Hepatocyte (in vitro differentiated cells): Measurements from ENCODE around the gene SH3RF3. TPM values are rescaled to one million over a fixed set of nuclear protein-coding genes. Genes with fewer than 3 reads are reported as not detected.

ENCODE experiments used
- DNase-seq: peaks from one replicate; pipeline ENCODE4 v3.0.0-alpha.2; 2016; ENCODE audit warnings: low spot score
- H2AFZ ChIP-seq: fragments of 200-600 bp; sonication (generic); 2 replicates; pipeline ENCODE4 v1.6.0; 2016; ENCODE audit warnings: antibody characterized with exemption, mild to moderate bottlenecking
- H3K27ac ChIP-seq: fragments of 200-600 bp; sonication (generic); 2 replicates; pipeline ENCODE4 v1.5.1; 2016; ENCODE audit warnings: mild to moderate bottlenecking
- H3K27me3 ChIP-seq: fragments of 200-600 bp; sonication (generic); 2 replicates; pipeline ENCODE4 v1.6.1; 2016
- H3K36me3 ChIP-seq: fragments of 200-600 bp; sonication (generic); replicated peaks from 2 replicates; pipeline ENCODE4 v1.5.1; 2016; ENCODE audit warnings: low read depth; ENCODE audit not compliant: insufficient read depth
- H3K4me1 ChIP-seq: fragments of 200-600 bp; sonication (generic); 2 replicates; pipeline ENCODE4 v1.5.1; 2016; ENCODE audit warnings: mild to moderate bottlenecking, moderate library complexity; ENCODE audit not compliant: insufficient read depth
- H3K4me2 ChIP-seq: fragments of 200-600 bp; sonication (generic); 2 replicates; pipeline ENCODE4 v1.6.0; 2016
- H3K4me3 ChIP-seq: fragments of 200-600 bp; sonication (generic); 2 replicates; pipeline ENCODE4 v1.5.1; 2016; ENCODE audit warnings: mild to moderate bottlenecking
- H3K79me2 ChIP-seq: fragments of 200-600 bp; sonication (generic); 2 replicates; pipeline ENCODE4 v1.6.0; 2017; ENCODE audit warnings: mild to moderate bottlenecking
- H3K9me2 ChIP-seq: fragments of 200-600 bp; sonication (generic); replicated peaks from 2 replicates; pipeline ENCODE4 v1.6.0; 2017; ENCODE audit warnings: mild to moderate bottlenecking; ENCODE audit not compliant: insufficient read depth
- H3K9me3 ChIP-seq: fragments of 200-600 bp; sonication (generic); 2 replicates; pipeline ENCODE4 v1.5.1; 2016; ENCODE audit warnings: low read depth, mild to moderate bottlenecking
- H4K20me1 ChIP-seq: fragments of 200-600 bp; sonication (generic); 2 replicates; pipeline ENCODE4 v1.6.0; 2016; ENCODE audit warnings: mild to moderate bottlenecking; ENCODE audit not compliant: insufficient read depth, poor library complexity, severe bottlenecking
- EZH2 ChIP-seq: fragments of 200-600 bp; sonication (generic); IDR thresholded peaks from 2 replicates; pipeline ENCODE4 v1.6.1; 2016; ENCODE audit warnings: antibody characterized with exemption, mild to moderate bottlenecking, borderline replicate concordance
- EZH2phosphoT487 ChIP-seq: fragments of 200-600 bp; sonication (generic); IDR thresholded peaks from one replicate; pipeline ENCODE4 v1.6.1; 2018; ENCODE audit warnings: antibody characterized with exemption, mild to moderate bottlenecking, low read depth, moderate library complexity; ENCODE audit not compliant: unreplicated experiment, severe bottlenecking
- WGBS: methylation state at CpG from one replicate; pipeline ENCODE4 v1.1.6; 2016; ENCODE audit warnings: low lambda C conversion rate; ENCODE audit errors: missing lambda C conversion rate; 5-methylcytosine and 5-hydroxymethylcytosine counted together
- polyA plus RNA-seq: library from polyadenylated mRNA; unstranded; fragments of >200 nt; fragmentation: Nextera tagmentation; extraction: Ambion mirVana; gene quantifications from 2 replicates; pipeline ENCODE4 v1.2.1, GENCODE V29; 2016
- total RNA-seq: library from RNA; depleted of rRNA; stranded (reverse); fragments of >200 nt; gene quantifications from 2 replicates; pipeline ENCODE4 v1.2.3, GENCODE V29; 2014
- TF ChIP-seq, protein P1 (sequence below): fragments of 200-600 bp; sonication (generic); IDR thresholded peaks from 2 replicates; pipeline ENCODE4 v1.5.1; 2016; ENCODE audit warnings: antibody characterized with exemption, mild to moderate bottlenecking; ENCODE audit not compliant: poor library complexity

Gene SH3RF3
- total and polyA plus RNA-seq, 2 experiments from 2014 or later, result 1.9 to 2.1 TPM

DNA sequence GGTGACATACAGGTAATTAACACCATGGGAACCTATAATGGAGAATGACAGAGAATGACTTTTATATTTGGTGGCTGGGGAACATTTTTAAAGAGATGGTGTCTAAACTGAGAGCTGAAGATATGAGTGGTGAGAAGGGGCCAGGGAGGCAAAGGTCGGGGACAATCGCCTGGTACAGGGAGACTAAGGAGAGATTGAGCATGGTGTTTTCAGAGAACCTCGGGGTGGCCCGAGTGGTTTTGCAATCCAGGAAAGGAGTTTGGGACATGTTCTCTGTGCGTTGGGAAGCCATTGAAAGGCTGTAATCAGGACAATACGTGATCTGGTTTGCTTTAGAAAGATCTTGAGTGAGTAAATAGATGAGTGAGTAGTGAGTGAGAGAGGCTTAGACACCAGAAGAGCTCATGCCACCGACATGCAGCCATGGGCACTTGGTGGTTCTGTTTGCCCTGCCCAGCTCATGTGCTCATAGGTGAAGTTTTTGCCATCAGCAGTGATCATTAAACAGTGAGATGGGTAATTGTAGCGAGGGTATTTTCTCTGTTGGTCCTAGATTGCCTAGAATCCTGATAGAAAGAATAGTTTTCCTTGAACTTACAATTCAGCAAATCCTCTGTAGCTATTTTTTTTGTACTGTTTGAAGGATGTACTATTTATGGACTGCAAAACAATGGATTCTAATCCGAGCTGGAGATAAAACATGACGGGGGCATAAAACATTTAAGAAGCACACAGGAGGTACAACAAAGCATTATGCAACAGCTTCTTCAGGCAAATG is 114.7 kb downstream of the SH3RF3 start:
- no peak for TF ChIP-seq EZH2
- TF ChIP-seq EZH2phosphoT487, result no peak
- TF ChIP-seq, protein P1, sequence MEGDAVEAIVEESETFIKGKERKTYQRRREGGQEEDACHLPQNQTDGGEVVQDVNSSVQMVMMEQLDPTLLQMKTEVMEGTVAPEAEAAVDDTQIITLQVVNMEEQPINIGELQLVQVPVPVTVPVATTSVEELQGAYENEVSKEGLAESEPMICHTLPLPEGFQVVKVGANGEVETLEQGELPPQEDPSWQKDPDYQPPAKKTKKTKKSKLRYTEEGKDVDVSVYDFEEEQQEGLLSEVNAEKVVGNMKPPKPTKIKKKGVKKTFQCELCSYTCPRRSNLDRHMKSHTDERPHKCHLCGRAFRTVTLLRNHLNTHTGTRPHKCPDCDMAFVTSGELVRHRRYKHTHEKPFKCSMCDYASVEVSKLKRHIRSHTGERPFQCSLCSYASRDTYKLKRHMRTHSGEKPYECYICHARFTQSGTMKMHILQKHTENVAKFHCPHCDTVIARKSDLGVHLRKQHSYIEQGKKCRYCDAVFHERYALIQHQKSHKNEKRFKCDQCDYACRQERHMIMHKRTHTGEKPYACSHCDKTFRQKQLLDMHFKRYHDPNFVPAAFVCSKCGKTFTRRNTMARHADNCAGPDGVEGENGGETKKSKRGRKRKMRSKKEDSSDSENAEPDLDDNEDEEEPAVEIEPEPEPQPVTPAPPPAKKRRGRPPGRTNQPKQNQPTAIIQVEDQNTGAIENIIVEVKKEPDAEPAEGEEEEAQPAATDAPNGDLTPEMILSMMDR, result no peak
- Histone ChIP-seq H3K4me1 (no peaks in the 10 kb centered on the region), H2AFZ (no peak overlapping the region), H3K9me3 (no peaks in the 10 kb centered on the region), H3K9me2 (no peaks in the 10 kb centered on the region), H3K4me3 (no peak overlapping the region), H3K27ac (no peak overlapping the region), H3K79me2 (no peaks in the 10 kb centered on the region), H3K27me3 (no peaks in the 10 kb centered on the region), H3K36me3 (no peaks in the 10 kb centered on the region), H4K20me1 (no peaks in the 10 kb centered on the region), H3K4me2 (no peak overlapping the region)
- 75% methylated on average over 10 of the region's 10 CpGs for WGBS
- DNase-seq, result no peak

GRCh38 chr2:109244304-109244582 is 115.2 kb downstream of the SH3RF3 start:
- DNase-seq, result no peak
- no peaks in the 10 kb centered on the region for H4K20me1 ChIP-seq

DNA sequence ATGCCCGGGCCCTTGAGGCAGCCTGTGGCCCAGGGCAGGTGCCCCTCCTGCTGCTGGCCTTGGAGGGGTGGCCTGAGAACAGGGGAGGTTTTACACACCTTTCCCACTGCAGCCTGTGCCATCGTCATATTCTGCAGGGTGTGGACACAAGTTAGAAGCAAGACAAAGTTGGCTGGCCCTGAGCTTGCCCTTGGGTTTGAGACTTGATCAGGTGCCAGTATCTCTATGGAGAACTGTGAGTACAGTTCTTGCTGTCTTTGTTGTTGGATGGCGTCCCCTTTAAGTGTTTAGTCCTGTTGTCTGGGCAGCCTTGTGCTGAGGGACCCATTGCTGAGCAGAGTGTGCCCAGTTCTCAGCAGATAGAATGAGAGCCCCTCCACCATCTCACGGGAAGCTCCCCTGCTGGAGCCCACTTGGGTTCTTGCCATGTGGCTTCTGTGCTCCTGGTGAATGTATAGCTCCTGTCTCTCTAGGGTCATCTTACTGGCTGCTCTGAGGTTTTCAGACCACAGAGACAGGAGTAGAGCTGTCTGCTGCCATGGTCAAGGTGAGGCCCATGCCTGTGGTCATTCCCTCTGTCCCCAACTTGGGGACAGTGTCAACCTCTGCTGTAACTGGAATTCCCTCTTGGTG is 115.9 kb downstream of the SH3RF3 start:
- H3K27ac ChIP-seq, result no peak overlapping the region

More at GRCh38 chr2:109244304-109244582, 115.2 kb downstream of the SH3RF3 start:
- Histone ChIP-seq H3K79me2 (no peaks in the 10 kb centered on the region), H3K36me3 (no peaks in the 10 kb centered on the region), H3K27me3 (no peaks in the 10 kb centered on the region), H3K9me2 (no peaks in the 10 kb centered on the region), H2AFZ (no peak overlapping the region), H3K27ac (no peak overlapping the region), H3K4me1 (no peaks in the 10 kb centered on the region), H3K4me2 (no peak overlapping the region), H3K4me3 (no peak overlapping the region), H3K9me3 (no peaks in the 10 kb centered on the region)
- TF ChIP-seq EZH2phosphoT487 (no peak), EZH2 (no peak)
- TF ChIP-seq, protein P1, result no peak

More for the DNA sequence above, 115.9 kb downstream of the SH3RF3 start:
- 89% methylated on average over 4 of the region's 4 CpGs for WGBS
- Histone ChIP-seq H4K20me1 (no peaks in the 10 kb centered on the region), H3K9me3 (no peaks in the 10 kb centered on the region), H3K27me3 (no peaks in the 10 kb centered on the region), H3K4me1 (no peaks in the 10 kb centered on the region), H3K36me3 (no peaks in the 10 kb centered on the region), H2AFZ (no peak overlapping the region), H3K4me2 (no peak overlapping the region), H3K9me2 (no peaks in the 10 kb centered on the region), H3K79me2 (no peaks in the 10 kb centered on the region), H3K4me3 (no peak overlapping the region)
- no peak for TF ChIP-seq EZH2phosphoT487
- TF ChIP-seq EZH2, result no peak
- TF ChIP-seq, protein P1, result no peak
- no peak for DNase-seq
